NCI-H146 treated with DMSO at 0.1 percent for 48 hours (cell line): ENCODE measurements around the gene EFEMP1.

Source experiments
- DNase-seq: peaks from one replicate; lab custom pipeline; 2025; ENCODE audit not compliant: unreplicated experiment; lab: John Stamatoyannopoulos, UW

EFEMP1 gene

DNA sequence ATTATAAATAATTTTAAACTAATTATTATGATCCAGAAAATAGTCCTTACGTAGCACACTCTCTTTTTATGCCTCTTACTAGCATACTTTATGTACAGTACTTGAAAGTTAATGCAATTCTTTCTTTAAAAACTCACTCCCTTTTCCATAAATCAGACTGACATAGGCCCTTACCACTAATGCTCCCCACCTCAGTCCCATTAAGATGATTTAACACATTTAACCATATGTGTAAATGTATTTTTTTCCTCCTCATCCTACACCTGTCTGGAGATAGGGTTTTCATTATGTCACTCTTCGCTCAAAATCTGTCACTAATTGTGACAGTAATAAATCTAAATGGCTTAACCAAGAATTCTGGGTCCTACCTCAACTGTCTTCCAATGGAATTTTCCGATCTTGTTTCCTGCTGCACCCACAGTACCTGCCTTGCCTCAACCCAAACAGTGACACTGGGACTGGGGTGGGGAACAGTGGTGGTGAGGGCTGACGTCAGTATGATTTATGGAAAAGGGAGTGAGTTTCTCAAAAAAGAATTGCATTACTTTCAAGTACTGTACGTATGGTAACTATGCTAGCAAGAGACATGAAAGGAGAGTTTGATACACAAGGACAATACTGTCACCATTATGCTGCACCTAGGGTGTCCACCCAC lies 25.1 kb downstream of the EFEMP1 start:
- no peak for DNase-seq

- no peak for DNase-seq
Measured at GRCh38 chr2:55896633-55897032, 26.9 kb downstream of the EFEMP1 start.

- DNase-seq = no peak
Measured at GRCh38 chr2:55894720-55895119, 28.9 kb downstream of the EFEMP1 start.

DNA sequence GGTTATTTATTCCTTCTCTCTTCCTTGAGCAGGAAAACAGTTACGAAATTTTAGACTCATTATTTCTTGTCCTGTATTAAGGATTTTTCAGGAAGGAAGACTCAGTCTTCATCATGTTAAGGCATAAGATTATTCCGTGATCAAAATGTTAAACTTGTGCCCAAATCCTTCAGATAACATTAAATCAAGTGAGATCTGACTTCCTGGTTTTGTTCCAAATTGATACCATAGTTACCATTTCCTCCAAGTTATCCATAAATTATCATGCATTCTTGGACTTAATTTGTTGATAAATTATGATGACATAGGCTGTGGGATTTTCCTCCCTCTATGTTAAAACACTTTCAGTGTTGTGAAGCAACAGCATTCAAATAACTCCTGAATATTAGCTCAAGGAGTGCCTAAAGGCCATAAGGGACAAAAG lies 31.9 kb downstream of the EFEMP1 start:
- no peak for DNase-seq

- no peak for DNase-seq
Measured at GRCh38 chr2:55888936-55889335, 34.6 kb downstream of the EFEMP1 start.

DNA sequence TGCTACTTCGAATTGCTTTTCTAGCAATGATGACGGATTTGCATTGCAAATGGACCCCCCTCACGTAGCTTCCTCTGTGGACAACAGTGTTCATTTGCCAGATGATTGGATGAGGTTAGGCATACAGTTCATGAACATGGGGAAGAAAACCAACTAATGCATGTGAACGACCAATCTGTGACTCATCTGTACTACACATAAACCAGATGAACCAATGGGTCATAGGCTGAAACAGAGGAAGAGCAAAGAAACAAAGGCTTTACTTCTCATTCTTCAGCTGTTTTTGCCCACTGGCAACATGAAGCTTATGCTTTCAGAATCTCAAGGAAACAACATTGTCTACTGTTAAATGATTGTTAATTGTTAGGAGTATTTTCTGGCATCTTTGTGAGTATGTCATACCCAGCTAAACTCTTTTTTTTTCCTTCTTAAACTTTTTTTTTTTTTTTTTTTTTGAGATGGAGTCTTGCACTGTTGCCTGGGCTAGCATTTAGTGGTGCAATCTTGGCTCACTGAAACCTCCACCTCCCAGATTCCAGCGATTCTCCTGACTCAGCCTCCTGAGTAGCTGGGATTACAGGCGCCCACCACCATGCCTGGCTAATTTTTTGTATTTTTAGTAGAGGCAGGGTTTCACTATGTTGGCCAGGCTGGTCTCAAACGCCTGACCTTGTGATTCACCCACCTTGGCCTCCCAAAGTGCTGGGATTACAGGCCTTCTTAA lies 35.5 kb downstream of the EFEMP1 start:
- DNase-seq = no peak

- no peak for DNase-seq
Measured at GRCh38 chr2:55887351-55887750, 36.2 kb downstream of the EFEMP1 start.

DNA sequence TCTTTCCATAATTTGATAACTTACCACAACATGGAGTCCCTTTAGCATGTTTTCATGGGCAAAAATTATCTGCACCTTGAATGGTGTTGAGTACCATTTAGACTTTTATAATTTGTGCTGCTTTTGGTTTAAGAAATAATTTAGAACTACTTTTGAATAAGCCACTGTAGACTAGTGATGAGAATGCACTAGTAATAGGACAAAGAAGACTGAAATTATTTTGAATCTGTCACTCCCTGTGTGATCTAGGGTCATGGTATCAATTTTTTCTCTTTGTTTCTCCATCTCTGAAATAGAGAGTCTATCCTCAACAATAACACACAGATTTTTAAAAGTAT lies 37.7 kb downstream of the EFEMP1 start:
- no peak for DNase-seq

DNA sequence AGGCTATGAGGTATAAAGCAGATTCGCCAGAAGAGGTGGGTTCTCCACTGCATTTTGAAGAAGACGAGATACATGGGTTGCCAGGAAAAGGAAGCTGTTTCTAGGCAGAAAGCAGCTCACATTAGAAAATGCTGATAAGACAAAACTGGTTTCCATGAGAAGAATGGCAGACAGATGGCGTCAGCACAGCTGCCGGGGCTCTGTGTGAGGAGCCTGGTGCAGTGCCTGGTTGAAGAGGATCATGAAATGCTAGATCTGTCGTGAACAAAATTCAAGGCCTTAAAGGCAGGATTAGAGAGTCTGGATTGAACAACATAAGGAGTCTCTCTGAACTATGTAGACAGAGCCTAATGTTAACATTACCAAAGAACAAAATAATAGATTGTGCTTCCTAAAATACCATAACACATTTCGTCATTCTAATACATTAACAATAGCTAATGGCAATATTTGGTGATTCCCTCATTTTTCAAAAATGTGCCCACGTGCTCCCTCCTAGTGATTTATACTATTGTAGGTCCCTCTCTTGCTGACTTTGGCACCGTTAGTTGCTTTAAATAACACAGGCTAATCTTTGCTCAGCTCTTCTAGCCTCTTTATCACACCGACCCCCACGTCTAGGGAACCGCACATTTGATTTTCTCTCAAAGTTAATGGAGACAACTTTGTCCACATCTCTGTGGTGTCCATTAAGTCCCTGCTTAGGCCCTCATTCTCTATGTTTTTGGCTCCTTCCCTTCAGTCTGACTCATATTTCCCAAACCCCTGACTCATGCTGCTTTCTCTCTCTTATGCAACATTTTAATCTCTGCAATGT lies 38.2 kb downstream of the EFEMP1 start:
- DNase-seq = no peak

DNA sequence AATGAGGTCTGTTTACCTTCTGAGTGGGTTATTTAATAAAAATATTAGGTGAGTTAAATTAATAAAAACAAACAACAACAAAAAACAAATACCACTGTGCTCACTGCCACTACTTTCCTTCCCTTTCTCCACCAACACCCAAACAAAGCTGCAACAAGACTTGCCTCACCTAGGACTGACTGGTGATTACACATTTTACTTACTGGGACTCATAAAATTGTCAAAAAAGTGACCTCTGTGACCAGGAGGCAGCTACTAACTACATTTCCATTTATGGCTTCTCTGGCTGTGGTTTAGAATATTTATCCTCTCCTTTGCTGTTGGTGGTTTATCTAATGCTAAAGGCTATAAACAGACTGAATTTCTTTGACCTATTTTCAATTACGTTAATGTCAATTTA lies 39.8 kb downstream of the EFEMP1 start:
- DNase-seq = no peak

GRCh38 chr2:55883357-55883756 lies 40.2 kb downstream of the EFEMP1 start:
- no peak for DNase-seq

GRCh38 chr2:55882954-55883353 lies 40.6 kb downstream of the EFEMP1 start:
- DNase-seq = no peak

DNA sequence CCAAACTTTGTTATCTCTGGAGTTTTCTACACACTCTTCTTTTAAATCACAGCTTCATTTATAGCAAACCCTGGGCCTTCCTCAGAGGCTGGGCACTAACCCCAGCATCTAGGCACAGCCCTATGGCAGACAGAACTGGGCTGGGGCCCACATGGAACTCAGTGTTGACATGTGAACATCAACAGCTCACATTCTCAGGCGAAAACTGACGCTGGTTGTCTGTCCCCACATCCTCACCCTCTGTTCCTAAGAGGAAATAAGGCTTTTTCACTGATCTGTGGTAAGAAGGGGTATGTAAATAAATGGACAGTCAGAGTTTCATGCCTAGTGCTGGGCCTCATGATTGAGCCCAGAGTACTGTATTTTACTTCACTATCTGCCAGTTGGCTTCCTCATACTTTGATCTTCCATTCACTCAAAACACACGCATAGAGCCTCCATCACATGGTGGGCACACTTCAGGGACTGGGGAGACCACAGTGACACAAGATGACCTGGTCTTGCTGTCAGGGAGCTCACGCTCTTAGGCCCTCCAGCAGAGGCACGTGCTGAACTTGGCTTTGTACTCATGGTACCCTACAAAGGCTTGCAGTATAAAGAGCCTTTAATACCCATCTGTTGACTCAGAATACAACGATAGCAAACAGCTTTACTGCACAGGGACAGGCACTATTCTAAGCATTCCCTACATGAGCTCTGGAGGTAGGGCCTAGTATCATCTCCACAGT lies 43.0 kb downstream of the EFEMP1 start:
- no peak for DNase-seq

DNA sequence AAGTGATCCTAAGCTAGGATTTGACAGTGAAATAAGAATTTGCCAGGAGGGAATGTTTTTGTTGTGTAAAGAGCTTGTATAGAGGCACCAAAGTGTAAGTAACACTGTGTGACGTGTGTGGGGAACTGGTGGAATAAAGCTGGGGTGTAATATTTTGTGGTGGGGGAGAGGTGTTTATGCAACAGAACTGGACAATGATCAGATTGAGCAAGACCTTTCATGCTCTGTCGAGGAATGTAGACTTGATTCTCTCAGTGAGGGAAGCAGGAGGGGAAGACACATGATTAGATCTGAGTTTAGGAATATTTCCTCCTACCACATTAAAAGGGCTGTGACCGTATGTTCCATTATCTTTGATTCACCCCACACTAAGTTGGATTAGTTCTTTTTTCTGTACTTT lies 43.6 kb downstream of the EFEMP1 start:
- DNase-seq = no peak

DNA sequence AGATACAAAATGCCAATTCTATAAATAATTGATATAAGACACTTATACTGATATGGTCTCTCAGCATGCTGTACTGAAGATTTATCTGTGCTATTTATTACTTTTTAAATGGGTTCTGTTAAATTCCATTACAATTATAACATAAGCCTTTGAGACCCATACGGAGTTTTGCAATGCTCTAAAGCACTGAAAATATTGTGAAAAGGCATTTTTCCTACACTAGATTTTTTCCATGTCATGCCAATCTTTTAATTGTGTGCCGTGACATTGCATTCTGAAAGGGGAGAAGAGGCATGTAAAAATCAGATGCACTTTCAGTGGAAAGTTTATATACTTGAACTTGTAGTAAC lies 46.5 kb downstream of the EFEMP1 start:
- no peak for DNase-seq

GRCh38 chr2:55876429-55877086 lies 47.0 kb downstream of the EFEMP1 start:
- no peak for DNase-seq

- DNase-seq = no peak
Measured at GRCh38 chr2:55875434-55876135, 48.0 kb downstream of the EFEMP1 start.

DNA sequence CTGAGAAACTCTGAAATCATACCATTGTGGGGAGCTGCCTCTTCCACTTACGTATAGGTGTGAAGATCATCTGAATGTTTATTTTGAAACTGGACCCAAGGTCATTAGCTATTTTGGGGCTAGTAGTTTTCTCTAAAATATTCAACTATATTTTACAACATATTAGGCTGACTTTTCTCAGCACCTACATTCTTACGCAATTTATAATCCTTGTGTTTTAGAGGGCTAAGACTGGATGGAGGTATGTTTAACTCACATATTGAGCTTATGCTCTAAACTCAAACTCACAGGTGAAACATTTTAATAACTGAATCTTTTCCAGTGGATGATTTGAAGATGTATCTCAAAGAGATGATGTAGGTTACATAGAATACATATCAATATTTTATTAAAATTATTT lies 49.2 kb downstream of the EFEMP1 start:
- no peak for DNase-seq

- no peak for DNase-seq
Measured at GRCh38 chr2:55871637-55872036, 51.9 kb downstream of the EFEMP1 start.

- DNase-seq = no peak
Measured at GRCh38 chr2:55869637-55870325, 53.8 kb downstream of the EFEMP1 start.
